ENCODE measurements around the gene CFAP61. TPM values are rescaled to one million over a fixed set of nuclear protein-coding genes. Genes with fewer than 3 reads are reported as not detected.

The CFAP61 gene
- total RNA-seq, 1 experiment from 2014 or later: 0.28 TPM

GRCh38 chr20:20391115-20391514, 338.8 kb downstream of the CFAP61 start:
- DNase-seq (ENCODE audit: low read depth, low spot score): no peak
- in situ Hi-C loops (cut with HindIII; ENCODE audit: low pct_unique_long_range_greater_than_20kb, low sequenced_read_pairs) (no loop called here), intact Hi-C loops (cut with micrococcal nuclease; ENCODE audit: unreplicated experiment) (no loop called here)
- TF ChIP-seq TCF7L2 (IDR thresholded peaks at IDR 0.05; ENCODE audit: low read depth, low read length) (no peak), CTCF (IDR thresholded peaks at IDR 0.05) (no peak), REST (IDR thresholded peaks at IDR 0.05; ENCODE audit: insufficient read depth in 1 of 2, low read depth in 2 of 2, low read length in 1 of 2) (no peak), SIN3A (IDR thresholded peaks at IDR 0.05; ENCODE audit: borderline replicate concordance, insufficient read depth, low read depth, low read length) (no peak), POLR2AphosphoS5 (IDR thresholded peaks at IDR 0.05; ENCODE audit: low read depth, low read length) (no peak)
- no TSS peak for BruUV-seq (replicated peaks)
- Histone ChIP-seq H3K4me1 (ENCODE audit: control insufficient read depth, insufficient read depth, low read length) (no peaks in the 10 kb centered on the region), H3K4me3 (ENCODE audit: low read depth in 2 of 2, low read length in 2 of 2) (no peak overlapping the region), H3K9me3 (ENCODE audit: control insufficient read depth, insufficient read depth, low read depth, low read length) (no peaks in the 10 kb centered on the region), H3K27ac (ENCODE audit: low read length) (no peak overlapping the region), H3K27me3 (ENCODE audit: control insufficient read depth, insufficient read depth, low read length) (no peaks in the 10 kb centered on the region), H3K36me3 (ENCODE audit: control insufficient read depth, insufficient read depth, low read length) (no peaks in the 10 kb centered on the region)
- ChIA-PET POLR2A (no interaction called here), CTCF (no interaction called here)
- no peak for ATAC-seq

- Histone ChIP-seq H3K9me3 (ENCODE audit: control insufficient read depth, insufficient read depth, low read depth, low read length) (no peaks in the 10 kb centered on the region), H3K4me3 (ENCODE audit: low read depth in 2 of 2, low read length in 2 of 2) (no peak overlapping the region), H3K36me3 (ENCODE audit: control insufficient read depth, insufficient read depth, low read length) (no peaks in the 10 kb centered on the region), H3K27ac (ENCODE audit: low read length) (no peak overlapping the region), H3K4me1 (ENCODE audit: control insufficient read depth, insufficient read depth, low read length) (no peaks in the 10 kb centered on the region), H3K27me3 (ENCODE audit: control insufficient read depth, insufficient read depth, low read length) (no peaks in the 10 kb centered on the region)
- intact Hi-C loops (cut with micrococcal nuclease; ENCODE audit: unreplicated experiment): no loop called here
- DNase-seq (ENCODE audit: low read depth, low spot score): no peak
- TF ChIP-seq REST (IDR thresholded peaks at IDR 0.05; ENCODE audit: insufficient read depth in 1 of 2, low read depth in 2 of 2, low read length in 1 of 2): no peak
- TF ChIP-seq SIN3A (IDR thresholded peaks at IDR 0.05; ENCODE audit: borderline replicate concordance, insufficient read depth, low read depth, low read length): no peak
- TF ChIP-seq POLR2AphosphoS5 (IDR thresholded peaks at IDR 0.05; ENCODE audit: low read depth, low read length): no peak
- TF ChIP-seq TCF7L2 (IDR thresholded peaks at IDR 0.05; ENCODE audit: low read depth, low read length): no peak
- CTCF ChIA-PET: no interaction called here
- ATAC-seq: no peak
- in situ Hi-C loops (cut with HindIII; ENCODE audit: low pct_unique_long_range_greater_than_20kb, low sequenced_read_pairs): no loop called here
- POLR2A ChIA-PET: no interaction called here
- BruUV-seq (replicated peaks): no TSS peak
Observed at GRCh38 chr20:20391766-20392165, 339.4 kb downstream of the CFAP61 start.
